Keratinocyte (primary cell): ENCODE measurements around the gene GPRIN1. TPM values are rescaled to one million over a fixed set of nuclear protein-coding genes. Genes with fewer than 3 reads are reported as not detected.
A peak's percentile ranks its signal among the peaks of the same experiment; 100 is the strongest.

ENCODE experiments used
- DNase-seq: peaks from one replicate; pipeline ENCODE4 v3.0.0-alpha.2; 2011; ENCODE audit warnings: low read depth, missing footprints, low spot score
- FAIRE-seq: peaks from 2 replicates; lab custom pipeline; 2011; peaks lifted over from hg19 to GRCh38; lab: Jason Lieb, UNC
- H2AFZ ChIP-seq: 2 replicates; pipeline ENCODE4 v1.6.0; 2012; ENCODE audit warnings: low read length, control low read depth, inconsistent platforms; ENCODE audit not compliant: control insufficient read depth
- H3K27ac ChIP-seq: 2 replicates; pipeline ENCODE4 v1.5.1; 2011; ENCODE audit warnings: low read length; ENCODE audit not compliant: control insufficient read depth, insufficient read depth
- H3K27me3 ChIP-seq: 3 replicates; pipeline ENCODE4 v1.6.0; 2011; ENCODE audit warnings: low read length; ENCODE audit not compliant: control insufficient read depth, insufficient read depth; ENCODE audit errors: extremely low read depth
- H3K36me3 ChIP-seq, 2 experiments: 2 replicates in 1 of 2; 3 replicates in 1 of 2; pipeline ENCODE4 v1.5.1; 2011; ENCODE audit warnings: low read length in 2 of 2, mild to moderate bottlenecking in 1 of 2; ENCODE audit not compliant: control insufficient read depth in 2 of 2, insufficient read depth in 2 of 2; ENCODE audit errors: extremely low read depth in 1 of 2
- H3K4me1 ChIP-seq: 3 replicates; pipeline ENCODE4 v1.5.1; 2011; ENCODE audit warnings: low read length; ENCODE audit not compliant: control insufficient read depth, insufficient read depth; ENCODE audit errors: extremely low read depth
- H3K4me2 ChIP-seq: 3 replicates; pipeline ENCODE4 v1.6.0; 2011; ENCODE audit warnings: low read depth, low read length; ENCODE audit not compliant: control insufficient read depth, insufficient read depth; ENCODE audit errors: extremely low read depth
- H3K4me3 ChIP-seq, 3 experiments: fragments of 200-600 bp in 1 of 3; sonication (generic) in 1 of 3; 2 replicates in 2 of 3; 3 replicates in 1 of 3; pipeline ENCODE4 v1.5.1; 2011 to 2016; ENCODE audit warnings: low read length in 3 of 3, mild to moderate bottlenecking in 3 of 3, control low read depth in 2 of 3, inconsistent platforms in 1 of 3, low read depth in 1 of 3, mixed read lengths in 1 of 3, mixed run types in 1 of 3, moderate library complexity in 1 of 3; ENCODE audit not compliant: control insufficient read depth in 2 of 3, insufficient read depth in 2 of 3; ENCODE audit errors: extremely low read depth in 1 of 3
- H3K79me2 ChIP-seq: 2 replicates; pipeline ENCODE4 v1.6.0; 2012; ENCODE audit warnings: low read length; ENCODE audit not compliant: control insufficient read depth, insufficient read depth
- H3K9ac ChIP-seq: 3 replicates; pipeline ENCODE4 v1.6.0; 2011; ENCODE audit warnings: low read length; ENCODE audit not compliant: control insufficient read depth, insufficient read depth; ENCODE audit errors: extremely low read depth
- H3K9me1 ChIP-seq: 3 replicates; pipeline ENCODE4 v1.6.0; 2011; ENCODE audit warnings: low read length; ENCODE audit not compliant: control insufficient read depth, insufficient read depth; ENCODE audit errors: extremely low read depth
- H3K9me3 ChIP-seq: 2 replicates; pipeline ENCODE4 v1.5.1; 2012; ENCODE audit warnings: low read depth, low read length; ENCODE audit not compliant: control insufficient read depth
- H4K20me1 ChIP-seq: 3 replicates; pipeline ENCODE4 v1.6.0; 2011; ENCODE audit warnings: low read length; ENCODE audit not compliant: control insufficient read depth, insufficient read depth; ENCODE audit errors: extremely low read depth
- CTCF ChIP-seq, 3 experiments: IDR thresholded peaks in 1 of 3; conservative IDR thresholded peaks in 1 of 3; optimal IDR thresholded peaks in 1 of 3; 2 replicates in 2 of 3; 3 replicates in 1 of 3; pipeline versions ENCODE3 to v1.5.1; 2011; ENCODE audit warnings: low read length in 3 of 3, mild to moderate bottlenecking in 3 of 3, moderate library complexity in 2 of 3, control low read depth in 1 of 3, inconsistent platforms in 1 of 3; ENCODE audit not compliant: insufficient read depth in 2 of 3; ENCODE audit errors: extremely low read depth in 1 of 3
- EZH2 ChIP-seq: IDR thresholded peaks from one replicate; pipeline ENCODE4 v1.6.1; 2012; ENCODE audit warnings: inconsistent platforms, mild to moderate bottlenecking, low read length, moderate library complexity
- dilution Hi-C: fragments of 300-500 bp; cut with MboI; formaldehyde crosslinking; loops from one replicate; pipeline ENCODE4 v1.7.0; 2020; ENCODE audit warnings: low sequenced_read_pairs; ENCODE audit not compliant: extremely low pct_ligation_motif_present
- polyA plus RNA-seq, 5 experiments: library from polyadenylated mRNA; depleted of rRNA in 3 of 5; stranded (reverse) in 3 of 5; stranded (forward) in 1 of 5; unstranded in 1 of 5; fragments of >200 nt; gene quantifications; 1 replicate in 1 of 5; 2 replicates in 3 of 5; 3 replicates in 1 of 5; pipeline versions ENCODE4 v1.2.1 to v1.2.3, GENCODE V29; 2011 to 2012; ENCODE audit warnings: missing spikeins in 2 of 5, low read depth in 1 of 5, low replicate concordance in 1 of 5

The GPRIN1 gene
- polyA plus RNA-seq, 1 donor (not counting 4 experiments of a cell fraction or from before 2014, with no cell fraction given), result 4.0 TPM

GRCh38 chr5:176608142-176608705, 1.7 kb downstream of the GPRIN1 start:
- no peak for DNase-seq
- no peaks in the 10 kb centered on the region for H3K36me3 ChIP-seq
- peaks cover 2% of the 10 kb centered on the region for H3K9me1 ChIP-seq
- H3K4me1 ChIP-seq, result peaks cover 21% of the 10 kb centered on the region
- no peaks in the 10 kb centered on the region for H4K20me1 ChIP-seq
- no peak overlapping the region for H3K27ac ChIP-seq
- no peak for FAIRE-seq
- H3K9me3 ChIP-seq, result no peaks in the 10 kb centered on the region
- H3K9ac ChIP-seq, result no peak overlapping the region
- H3K4me3 ChIP-seq, result no peak overlapping the region
- H3K79me2 ChIP-seq, result no peaks in the 10 kb centered on the region
- no peak overlapping the region for H2AFZ ChIP-seq
- dilution Hi-C loops, result no loop called here
- H3K27me3 ChIP-seq, result no peaks in the 10 kb centered on the region
- no peak for TF ChIP-seq CTCF (optimal IDR thresholded peaks at IDR 0.05 in 1 of 3, IDR thresholded peaks at IDR 0.05 in 1 of 3, conservative IDR thresholded peaks at IDR 0.05 in 1 of 3; ENCODE audit: extremely low read depth in 1 of 3, insufficient read depth in 2 of 3, low read length in 3 of 3)
- TF ChIP-seq EZH2, result no peak
- H3K4me2 ChIP-seq, result peak overlapping the region; percentile 27

GRCh38 chr5:176606875-176607274, 3.1 kb downstream of the GPRIN1 start:
- dilution Hi-C loops, result no loop called here
- no peaks in the 10 kb centered on the region for H3K79me2 ChIP-seq
- H3K4me1 ChIP-seq, result peaks cover 21% of the 10 kb centered on the region
- no peak for FAIRE-seq
- H3K4me3 ChIP-seq, result no peak overlapping the region
- H3K9me1 ChIP-seq, result peaks cover 2% of the 10 kb centered on the region
- H3K9ac ChIP-seq, result no peak overlapping the region
- H2AFZ ChIP-seq, result no peak overlapping the region
- H3K27ac ChIP-seq, result no peak overlapping the region
- H3K4me2 ChIP-seq, result no peak overlapping the region
- no peak for DNase-seq
- H4K20me1 ChIP-seq, result no peaks in the 10 kb centered on the region
- H3K9me3 ChIP-seq, result no peaks in the 10 kb centered on the region
- H3K36me3 ChIP-seq, result no peaks in the 10 kb centered on the region
- no peaks in the 10 kb centered on the region for H3K27me3 ChIP-seq
- TF ChIP-seq CTCF (optimal IDR thresholded peaks at IDR 0.05 in 1 of 3, IDR thresholded peaks at IDR 0.05 in 1 of 3, conservative IDR thresholded peaks at IDR 0.05 in 1 of 3; ENCODE audit: extremely low read depth in 1 of 3, insufficient read depth in 2 of 3, low read length in 3 of 3) (no peak), EZH2 (no peak)
